HPDE6-E6E7 (cell line): Measurements from ENCODE around the gene SLC6A19.
"Not testable (repeated sequence)": the region's sequence is repeated elsewhere in the genome, so short reads cannot be mapped to it uniquely, and the experiment has no call there.

Experiments used
- DNase-seq: peaks from one replicate; pipeline ENCODE4 v3.0.0; 2011; ENCODE audit warnings: missing footprints; ENCODE audit errors: extremely low spot score

SLC6A19 gene

GRCh38 chr5:1222621-1223277, 21.4 kb downstream of the SLC6A19 start:
- DNase-seq = no peak

- no peak for DNase-seq
These were observed 21.9 kb downstream of the SLC6A19 start for GRCh38 chr5:1223278-1223670.

- no peak for DNase-seq
These were observed 23.2 kb downstream of the SLC6A19 start for GRCh38 chr5:1224631-1225030.

GRCh38 chr5:1225081-1225480, 23.7 kb downstream of the SLC6A19 start, which contains the start of gene SLC6A18:
SLC6A18 (plus strand) TSS chr5:1225381; CDS start chr5:1225478, 97 bp downstream.
- no peak for DNase-seq

GRCh38 chr5:1226231-1226630, 24.8 kb downstream of the SLC6A19 start:
- no peak for DNase-seq

- DNase-seq = no peak
These were observed 25.6 kb downstream of the SLC6A19 start for GRCh38 chr5:1226839-1227581.

- no peak for DNase-seq
These were observed 26.3 kb downstream of the SLC6A19 start for GRCh38 chr5:1227667-1228066.

- DNase-seq = no peak
These were observed 26.7 kb downstream of the SLC6A19 start for GRCh38 chr5:1228120-1228519.

- not testable (repeated sequence) for DNase-seq
These were observed 27.6 kb downstream of the SLC6A19 start for GRCh38 chr5:1229023-1229422.

- DNase-seq = no peak
These were observed 28.4 kb downstream of the SLC6A19 start for GRCh38 chr5:1229822-1230221.

GRCh38 chr5:1230551-1230950, 29.2 kb downstream of the SLC6A19 start:
- DNase-seq = no peak

- DNase-seq = no peak
These were observed 30.0 kb downstream of the SLC6A19 start for GRCh38 chr5:1231354-1231905.

GRCh38 chr5:1232780-1233179, 31.4 kb downstream of the SLC6A19 start:
- no peak for DNase-seq

- no peak for DNase-seq
These were observed 34.0 kb downstream of the SLC6A19 start for GRCh38 chr5:1235379-1235778.

- no peak for DNase-seq
These were observed 34.4 kb downstream of the SLC6A19 start for GRCh38 chr5:1235838-1236237.

GRCh38 chr5:1239505-1240251, 38.3 kb downstream of the SLC6A19 start:
- peak; percentile 32 for DNase-seq

GRCh38 chr5:1240496-1241260, 39.3 kb downstream of the SLC6A19 start:
- DNase-seq = no peak

- no peak for DNase-seq
These were observed 40.2 kb downstream of the SLC6A19 start for GRCh38 chr5:1241509-1242080.

GRCh38 chr5:1242733-1243486, 41.5 kb downstream of the SLC6A19 start:
- no peak for DNase-seq

GRCh38 chr5:1243487-1244130, 42.2 kb downstream of the SLC6A19 start:
- DNase-seq = no peak
